ENCODE measurements around the gene RHBDD2.

GRCh38 chr7:75876126-75876881 lies 2.5 kb upstream of the RHBDD2 start:
- TF ChIP-seq MYNN (IDR thresholded peaks at IDR 0.05) (no peak), MYNN (CRISPR knock-in tag; IDR thresholded peaks at IDR 0.05) (no peak), PHF8 (IDR thresholded peaks at IDR 0.05; ENCODE audit: borderline replicate concordance, low read length) (no peak), YBX1 (IDR thresholded peaks at IDR 0.05) (no peak), CHD1 (IDR thresholded peaks at IDR 0.05; ENCODE audit: low read length) (no peak), ADNP (tag; IDR thresholded peaks at IDR 0.05) (no peak), ZNF24 (IDR thresholded peaks at IDR 0.05) (no peak), CTCF (IDR thresholded peaks at IDR 0.05 in 2 of 3, conservative IDR thresholded peaks at IDR 0.05 in 1 of 3; ENCODE audit: insufficient read depth in 2 of 3, low read depth in 1 of 3, low read length in 3 of 3) (no peak), KDM5B (IDR thresholded peaks at IDR 0.05; ENCODE audit: insufficient replicate concordance, low read depth, low read length) (no peak), POLR2AphosphoS5 (IDR thresholded peaks at IDR 0.05; ENCODE audit: control insufficient read depth, insufficient read depth, low read depth, low read length) (no peak), SMARCE1 (IDR thresholded peaks at IDR 0.05) (no peak), SIN3A (IDR thresholded peaks at IDR 0.05; ENCODE audit: borderline replicate concordance in 2 of 2, control insufficient read depth in 1 of 2, low read depth in 2 of 2, low read length in 2 of 2) (no peak), HDAC1 (IDR thresholded peaks at IDR 0.05) (no peak), PHB (CRISPR knock-in tag; IDR thresholded peaks at IDR 0.05) (no peak)

All from K562 (cell line).